NT2/D1 (cell line): ENCODE data around the gene FRMD4A.

ENCODE experiments used
- SUZ12 ChIP-seq: IDR thresholded peaks from 2 replicates; pipeline ENCODE4 v1.6.1; 2011; ENCODE audit not compliant: insufficient read length, insufficient read depth; ENCODE audit errors: extremely low read depth
- YY1 ChIP-seq: IDR thresholded peaks from 2 replicates; pipeline ENCODE4 v1.6.1; 2011; ENCODE audit not compliant: insufficient read length, insufficient read depth
- ZNF274 ChIP-seq: IDR thresholded peaks from 2 replicates; pipeline ENCODE4 v1.6.1; 2011; ENCODE audit warnings: mild to moderate bottlenecking, low read depth, low read length

DNA sequence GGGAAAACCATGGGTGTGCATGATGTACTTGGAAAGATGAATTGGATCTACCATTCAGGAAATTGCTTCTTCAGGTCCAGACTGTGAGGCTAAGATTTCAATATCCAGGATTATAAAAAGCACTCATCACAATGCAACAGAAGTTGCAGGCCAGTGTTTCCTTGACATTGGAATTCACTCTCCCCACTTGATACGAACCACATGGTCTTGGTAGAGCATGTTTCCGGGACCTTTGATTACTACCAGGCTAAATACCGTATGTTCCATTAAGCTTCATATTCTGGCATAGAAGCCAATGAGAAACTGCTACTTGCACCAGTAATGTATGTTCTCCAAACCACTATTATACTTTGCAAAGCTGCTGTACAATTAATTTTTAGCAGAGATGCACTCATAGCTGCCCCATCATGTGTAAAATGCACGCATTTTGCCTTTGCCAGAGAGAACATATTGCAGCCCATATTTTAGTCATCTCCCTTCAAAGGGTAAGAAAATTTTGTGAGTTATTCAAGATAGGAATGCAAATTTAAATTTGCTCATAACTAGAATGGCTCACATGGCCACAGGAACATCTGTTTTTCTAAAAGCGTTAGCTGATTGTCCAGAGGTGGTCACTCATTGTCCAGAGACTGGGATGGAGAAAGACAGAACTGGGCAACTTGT, 8.1 kb downstream of the FRMD4A start:
- TF ChIP-seq SUZ12 (no peak), YY1 (no peak), ZNF274 (no peak)
